Esophagus mucosa (tissue), 1 donor: ENCODE measurements around the gene PCNX2. TPM values are rescaled to one million over a fixed set of nuclear protein-coding genes. Genes with fewer than 3 reads are reported as not detected.
"Not testable (repeated sequence)": the region's sequence is repeated elsewhere in the genome, so short reads cannot be mapped to it uniquely, and the experiment has no call there.

Experiments
- ATAC-seq: fragments of 200-7000 bp; cut with Tn5 transposase; one replicate; pipeline ENCODE4 v1.9.1; 2020
- total RNA-seq: library from RNA; stranded (reverse); gene quantifications from one replicate; pipeline ENCODE4 v1.2.4, GENCODE V29; 2023
- donor health status: DM: yes; HTN: yes; CAD: no.

The PCNX2 gene
- total RNA-seq, 1 donor from 2014 or later = 11.5 TPM

GRCh38 chr1:233215135-233215760 is 80.3 kb downstream of the PCNX2 start:
- no peak for ATAC-seq

- no peak for ATAC-seq
Measured at GRCh38 chr1:233211595-233211994, 83.9 kb downstream of the PCNX2 start.

- no peak for ATAC-seq
Measured at GRCh38 chr1:233211106-233211505, 84.4 kb downstream of the PCNX2 start.

- no peak for ATAC-seq
Measured at GRCh38 chr1:233209481-233209880, 86.0 kb downstream of the PCNX2 start.

GRCh38 chr1:233208687-233209086 is 86.8 kb downstream of the PCNX2 start:
- ATAC-seq = no peak

- no peak for ATAC-seq
Measured at GRCh38 chr1:233197940-233198339, 97.6 kb downstream of the PCNX2 start.

- no peak for ATAC-seq
Measured at GRCh38 chr1:233193741-233194140, 101.8 kb downstream of the PCNX2 start.

- ATAC-seq = no peak
Measured at GRCh38 chr1:233190987-233191386, 104.5 kb downstream of the PCNX2 start.

- ATAC-seq = no peak
Measured at GRCh38 chr1:233189526-233189925, 106.0 kb downstream of the PCNX2 start.

GRCh38 chr1:233188061-233188460 is 107.5 kb downstream of the PCNX2 start:
- ATAC-seq = no peak

- no peak for ATAC-seq
Measured at GRCh38 chr1:233183226-233184020, 112.1 kb downstream of the PCNX2 start.

- ATAC-seq = no peak
Measured at GRCh38 chr1:233182587-233182986, 112.9 kb downstream of the PCNX2 start.

- no peak for ATAC-seq
Measured at GRCh38 chr1:233180641-233181364, 114.7 kb downstream of the PCNX2 start.

- not testable (repeated sequence) for ATAC-seq
Measured at GRCh38 chr1:233179638-233180037, 115.9 kb downstream of the PCNX2 start.

GRCh38 chr1:233172201-233172600 is 123.3 kb downstream of the PCNX2 start:
- ATAC-seq = peak; percentile 38

- ATAC-seq = no peak
Measured at GRCh38 chr1:233170741-233171140, 124.8 kb downstream of the PCNX2 start.

- no peak for ATAC-seq
Measured at GRCh38 chr1:233168384-233168783, 127.1 kb downstream of the PCNX2 start.

- ATAC-seq = no peak
Measured at GRCh38 chr1:233166896-233167295, 128.6 kb downstream of the PCNX2 start.

- ATAC-seq = no peak
Measured at GRCh38 chr1:233163696-233164095, 131.8 kb downstream of the PCNX2 start.

- no peak for ATAC-seq
Measured at GRCh38 chr1:233158322-233158721, 137.2 kb downstream of the PCNX2 start.

- ATAC-seq = no peak
Measured at GRCh38 chr1:233157245-233157644, 138.3 kb downstream of the PCNX2 start.

- ATAC-seq = no peak
Measured at GRCh38 chr1:233151861-233152260, 143.7 kb downstream of the PCNX2 start.

GRCh38 chr1:233144434-233144833 is 151.1 kb downstream of the PCNX2 start:
- ATAC-seq = no peak

- ATAC-seq = no peak
Measured at GRCh38 chr1:233143241-233143640, 152.3 kb downstream of the PCNX2 start.
